Measurements from ENCODE around the gene ERO1A.

Gene ERO1A

GRCh38 chr14:52692248-52692962, 3.0 kb downstream of the ERO1A start:
- H3K9me3 Mint-ChIP-seq, result no peaks in the 10 kb centered on the region
- ATAC-seq (replicated peaks; ENCODE audit: extremely low read depth, poor library complexity, severe bottlenecking) (no peak), DNase-seq (ENCODE audit: low spot score in 2 of 2) (no peak)
- H3K36me3 Mint-ChIP-seq (ENCODE audit: insufficient read depth), result peaks cover 10% of the 10 kb centered on the region
- H3K4me1 Mint-ChIP-seq, result peaks cover 64% of the 10 kb centered on the region
- no peak overlapping the region for H3K27ac Mint-ChIP-seq (ENCODE audit: low read depth)
- H3K4me3 Mint-ChIP-seq, result peak overlapping the region; percentile 4
- H3K27me3 Mint-ChIP-seq, result no peaks in the 10 kb centered on the region

DNA sequence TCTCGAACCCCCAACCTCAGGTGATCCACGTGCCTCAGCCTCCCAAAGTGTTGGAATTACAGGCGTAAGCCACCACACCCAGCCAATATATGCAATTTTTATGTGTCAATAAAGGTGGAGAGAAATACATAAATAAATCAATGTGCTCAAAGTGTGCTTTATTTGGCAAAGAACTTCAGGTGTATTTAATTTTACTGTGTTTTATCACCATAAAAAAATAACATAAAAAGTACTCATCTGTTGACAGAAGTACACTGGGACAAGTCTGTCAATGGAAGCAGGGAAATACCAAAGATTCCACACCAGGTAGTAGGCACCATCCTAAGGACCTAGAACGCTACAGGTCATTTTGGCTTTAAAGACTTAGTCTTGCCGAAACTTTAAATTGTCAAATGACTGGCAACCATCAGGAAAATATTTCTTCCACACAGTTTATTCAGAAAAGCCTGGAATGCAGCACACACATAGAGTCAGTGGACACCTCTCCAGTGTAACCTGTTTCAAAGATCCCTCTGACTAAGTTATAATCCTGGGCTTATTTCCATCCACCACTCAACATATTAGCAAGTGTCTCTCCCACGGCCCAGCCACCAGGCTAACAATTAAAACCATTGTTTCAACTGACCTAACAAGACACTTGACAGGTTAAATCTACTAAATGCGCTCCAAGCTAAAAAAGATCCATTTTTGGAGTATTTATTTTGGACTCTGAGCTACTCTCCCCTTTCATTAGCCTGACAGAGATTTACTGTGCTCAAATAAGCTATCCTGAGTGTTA, 4.2 kb downstream of the ERO1A start:
- H3K4me3 Mint-ChIP-seq, result no peak overlapping the region
- ATAC-seq (replicated peaks; ENCODE audit: extremely low read depth, poor library complexity, severe bottlenecking), result no peak
- no peak overlapping the region for H3K27ac Mint-ChIP-seq (ENCODE audit: low read depth)
- no peak for DNase-seq (ENCODE audit: low spot score in 2 of 2)
- H3K4me1 Mint-ChIP-seq, result peaks cover 76% of the 10 kb centered on the region
- H3K27me3 Mint-ChIP-seq, result no peaks in the 10 kb centered on the region
- no peaks in the 10 kb centered on the region for H3K9me3 Mint-ChIP-seq
- peaks cover 10% of the 10 kb centered on the region for H3K36me3 Mint-ChIP-seq (ENCODE audit: insufficient read depth)

DNA sequence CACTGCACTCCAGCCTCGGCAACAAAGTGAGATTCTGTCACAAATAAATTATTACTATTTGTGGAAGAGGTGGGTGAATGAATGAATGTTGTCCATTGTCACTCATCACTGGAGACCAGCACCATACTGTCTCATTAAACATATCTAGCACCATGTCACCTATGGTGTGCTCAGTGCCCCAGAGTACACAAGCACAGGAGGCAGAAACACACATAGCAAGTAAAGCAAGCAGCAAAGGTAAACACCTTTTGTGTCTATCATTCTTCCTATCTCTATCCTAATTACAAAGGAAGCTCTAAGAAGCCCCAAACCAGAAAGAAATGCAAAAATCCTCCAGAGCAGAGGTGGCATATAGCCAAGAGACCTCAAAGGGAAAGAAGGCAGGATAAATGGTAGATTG, 9.2 kb downstream of the ERO1A start:
- no peak for ATAC-seq (replicated peaks; ENCODE audit: extremely low read depth, poor library complexity, severe bottlenecking)
- H3K4me3 Mint-ChIP-seq, result no peak overlapping the region

DNA sequence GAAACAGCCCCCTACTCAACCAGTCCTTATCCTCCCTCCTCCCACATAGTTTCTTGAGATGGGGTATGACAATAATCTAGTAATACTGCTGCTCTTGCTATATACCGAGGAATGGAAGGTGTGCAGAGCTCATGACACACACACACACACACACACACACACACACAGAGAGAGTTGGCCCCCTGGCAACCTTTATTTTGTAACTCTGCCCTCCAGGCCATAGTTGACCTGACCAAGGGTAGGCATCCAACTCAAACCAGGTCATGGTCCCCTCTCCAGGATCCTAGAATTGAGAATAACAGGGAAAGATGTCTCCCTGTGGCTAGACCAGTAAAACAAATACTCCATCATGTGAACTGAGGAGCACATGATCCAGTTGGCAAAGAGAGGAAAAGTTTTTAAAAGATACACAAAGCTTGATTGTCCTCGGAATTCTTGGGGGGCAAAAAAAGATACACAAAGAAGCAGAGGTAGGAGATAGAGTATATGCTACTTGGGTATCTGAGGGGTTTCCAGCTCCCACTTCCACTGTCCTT, 11.3 kb downstream of the ERO1A start:
- Mint-ChIP-seq H3K36me3 (ENCODE audit: insufficient read depth) (peaks cover 9% of the 10 kb centered on the region), H3K9me3 (no peaks in the 10 kb centered on the region), H3K4me1 (peaks cover 45% of the 10 kb centered on the region), H3K27me3 (no peaks in the 10 kb centered on the region), H3K27ac (ENCODE audit: low read depth) (no peak overlapping the region), H3K4me3 (no peak overlapping the region)
- no peak for ATAC-seq (replicated peaks; ENCODE audit: extremely low read depth, poor library complexity, severe bottlenecking)
- DNase-seq (ENCODE audit: low spot score in 2 of 2), result no peak

More for the DNA sequence above, 9.2 kb downstream of the ERO1A start:
- H3K36me3 Mint-ChIP-seq (ENCODE audit: insufficient read depth), result peaks cover 9% of the 10 kb centered on the region
- no peak overlapping the region for H3K27ac Mint-ChIP-seq (ENCODE audit: low read depth)
- peaks cover 58% of the 10 kb centered on the region for H3K4me1 Mint-ChIP-seq
- DNase-seq (ENCODE audit: low spot score in 2 of 2), result no peak
- no peaks in the 10 kb centered on the region for H3K9me3 Mint-ChIP-seq
- no peaks in the 10 kb centered on the region for H3K27me3 Mint-ChIP-seq

DNA sequence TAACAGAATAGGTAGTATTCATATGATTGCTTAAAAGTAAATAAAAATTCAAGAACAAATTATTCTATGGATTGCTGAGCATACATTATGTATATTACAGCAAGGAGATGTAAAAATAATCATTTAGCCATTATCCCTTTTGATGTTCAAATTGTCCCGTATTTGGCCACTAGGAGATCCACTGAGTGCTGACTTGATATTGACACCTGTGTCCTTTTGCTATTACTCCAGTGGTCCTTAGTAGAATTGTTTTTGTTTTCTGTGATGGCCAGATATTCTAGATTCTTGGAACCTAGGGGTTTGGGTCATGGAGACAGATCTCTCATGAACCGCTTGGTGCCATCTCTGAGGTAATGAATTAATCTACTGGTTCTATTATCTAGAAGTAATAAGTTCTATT, 16.8 kb downstream of the ERO1A start:
- no peak for ATAC-seq (replicated peaks; ENCODE audit: extremely low read depth, poor library complexity, severe bottlenecking)
- Mint-ChIP-seq H3K9me3 (no peaks in the 10 kb centered on the region), H3K27me3 (no peaks in the 10 kb centered on the region), H3K27ac (ENCODE audit: low read depth) (no peak overlapping the region), H3K4me1 (no peaks in the 10 kb centered on the region), H3K36me3 (ENCODE audit: insufficient read depth) (peaks cover 32% of the 10 kb centered on the region), H3K4me3 (no peak overlapping the region)
- DNase-seq (ENCODE audit: low spot score in 2 of 2), result no peak

GRCh38 chr14:52663850-52664249, 31.5 kb downstream of the ERO1A start:
- ATAC-seq (replicated peaks; ENCODE audit: extremely low read depth, poor library complexity, severe bottlenecking) (no peak), DNase-seq (ENCODE audit: low spot score in 2 of 2) (no peak)
- H3K27me3 Mint-ChIP-seq, result no peaks in the 10 kb centered on the region
- H3K4me3 Mint-ChIP-seq, result no peak overlapping the region
- no peak overlapping the region for H3K27ac Mint-ChIP-seq (ENCODE audit: low read depth)
- no peaks in the 10 kb centered on the region for H3K9me3 Mint-ChIP-seq
- peaks cover 4% of the 10 kb centered on the region for H3K4me1 Mint-ChIP-seq
- peaks cover 32% of the 10 kb centered on the region for H3K36me3 Mint-ChIP-seq (ENCODE audit: insufficient read depth)

GRCh38 chr14:52661314-52661713, 34.0 kb downstream of the ERO1A start:
- no peaks in the 10 kb centered on the region for H3K9me3 Mint-ChIP-seq

DNA sequence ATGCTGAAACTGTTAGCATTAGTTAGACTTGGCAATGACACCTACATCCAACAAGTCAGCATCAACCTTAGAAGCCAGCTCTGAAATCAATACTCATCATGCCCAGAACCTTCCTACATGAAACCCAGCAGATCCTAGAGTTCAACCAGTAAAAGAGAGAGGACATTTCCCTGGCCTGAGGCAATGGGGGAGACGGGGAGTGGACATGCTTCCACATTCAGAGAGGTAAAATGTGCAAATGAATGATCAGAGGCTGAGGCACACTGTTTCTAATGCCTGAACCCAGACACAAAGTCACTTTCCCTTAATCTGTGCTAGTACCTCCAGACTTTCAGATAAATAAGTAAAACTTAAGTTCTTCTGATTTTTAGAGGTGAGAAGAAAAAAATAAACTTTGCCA, 34.5 kb downstream of the ERO1A start:
- peaks cover 4% of the 10 kb centered on the region for H3K4me1 Mint-ChIP-seq
- ATAC-seq (replicated peaks; ENCODE audit: extremely low read depth, poor library complexity, severe bottlenecking) (no peak), DNase-seq (ENCODE audit: low spot score in 2 of 2) (no peak)
- H3K4me3 Mint-ChIP-seq, result no peak overlapping the region
- H3K27me3 Mint-ChIP-seq, result no peaks in the 10 kb centered on the region
- H3K36me3 Mint-ChIP-seq (ENCODE audit: insufficient read depth), result peaks cover 34% of the 10 kb centered on the region
- H3K9me3 Mint-ChIP-seq, result no peaks in the 10 kb centered on the region
- no peak overlapping the region for H3K27ac Mint-ChIP-seq (ENCODE audit: low read depth)

More at GRCh38 chr14:52661314-52661713, 34.0 kb downstream of the ERO1A start:
- no peaks in the 10 kb centered on the region for H3K27me3 Mint-ChIP-seq
- H3K4me1 Mint-ChIP-seq, result peaks cover 4% of the 10 kb centered on the region
- DNase-seq (ENCODE audit: low spot score in 2 of 2) (no peak), ATAC-seq (replicated peaks; ENCODE audit: extremely low read depth, poor library complexity, severe bottlenecking) (no peak)
- peaks cover 32% of the 10 kb centered on the region for H3K36me3 Mint-ChIP-seq (ENCODE audit: insufficient read depth)
- no peak overlapping the region for H3K27ac Mint-ChIP-seq (ENCODE audit: low read depth)
- H3K4me3 Mint-ChIP-seq, result no peak overlapping the region

DNA sequence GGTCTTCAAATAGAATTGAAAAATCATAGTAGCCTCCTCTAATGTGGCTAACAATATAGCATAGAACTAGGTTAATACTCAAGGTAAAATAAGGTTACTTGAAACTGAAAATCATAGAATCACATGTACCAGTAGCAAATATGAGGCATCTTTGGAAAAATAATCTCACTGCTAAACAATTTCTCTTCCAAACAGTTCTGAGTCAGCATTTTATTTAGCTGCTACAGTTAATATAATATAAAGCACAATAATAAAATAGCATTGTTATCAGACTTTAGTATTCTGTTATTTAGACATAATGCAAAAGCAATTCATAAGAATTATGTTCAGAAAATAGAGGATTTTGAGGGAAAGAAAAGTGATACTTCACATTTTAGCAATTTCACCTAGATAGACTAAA, 35.0 kb downstream of the ERO1A start:
- Mint-ChIP-seq H3K9me3 (no peaks in the 10 kb centered on the region), H3K27ac (ENCODE audit: low read depth) (no peak overlapping the region), H3K4me1 (peaks cover 4% of the 10 kb centered on the region), H3K4me3 (no peak overlapping the region), H3K27me3 (no peaks in the 10 kb centered on the region), H3K36me3 (ENCODE audit: insufficient read depth) (peaks cover 32% of the 10 kb centered on the region)
- DNase-seq (ENCODE audit: low spot score in 2 of 2) (no peak), ATAC-seq (replicated peaks; ENCODE audit: extremely low read depth, poor library complexity, severe bottlenecking) (no peak)

DNA sequence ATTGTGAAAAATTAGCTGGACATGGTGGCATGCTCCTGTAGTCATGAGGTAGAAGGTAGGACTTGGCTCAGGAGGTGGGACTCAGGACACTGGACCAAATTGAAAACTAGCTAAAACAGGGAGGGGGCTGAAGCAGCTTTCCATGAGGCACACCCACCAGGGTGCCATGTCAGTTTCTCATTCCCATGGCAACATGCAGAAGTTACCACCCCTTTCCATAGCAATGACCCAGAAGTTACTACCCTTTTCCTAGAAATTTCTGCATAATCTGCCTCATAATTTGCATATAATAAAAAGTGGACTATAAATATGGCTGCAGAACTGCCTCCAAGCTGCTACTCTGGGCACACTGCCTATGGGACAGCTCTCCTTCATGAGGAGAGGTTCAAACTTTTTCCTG, 38.5 kb downstream of the ERO1A start:
- no peak for ATAC-seq (replicated peaks; ENCODE audit: extremely low read depth, poor library complexity, severe bottlenecking)
- Mint-ChIP-seq H3K9me3 (no peaks in the 10 kb centered on the region), H3K4me1 (peaks cover 4% of the 10 kb centered on the region), H3K27ac (ENCODE audit: low read depth) (no peak overlapping the region), H3K27me3 (no peaks in the 10 kb centered on the region), H3K36me3 (ENCODE audit: insufficient read depth) (peaks cover 37% of the 10 kb centered on the region), H3K4me3 (no peak overlapping the region)
- DNase-seq (ENCODE audit: low spot score in 2 of 2), result no peak

DNA sequence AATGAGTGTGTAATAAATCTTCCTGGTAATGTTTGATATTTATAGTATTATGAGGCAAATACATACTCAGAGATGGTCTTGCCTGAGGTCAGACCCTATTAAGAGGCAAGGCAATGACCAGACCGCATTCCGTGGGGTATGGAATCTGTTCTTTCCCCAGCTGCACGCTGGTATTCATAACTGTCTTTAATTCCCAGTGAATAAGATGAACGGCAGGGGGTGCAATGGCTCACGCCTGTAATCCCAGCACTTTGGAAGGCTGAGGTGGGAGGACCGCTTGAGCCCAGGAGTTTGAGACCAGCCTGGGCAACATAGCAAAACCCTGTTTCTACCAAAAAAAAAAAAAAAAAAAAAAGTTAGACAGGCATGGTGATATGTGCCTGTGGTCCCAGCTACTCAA, 44.6 kb downstream of the ERO1A start:
- H3K4me1 Mint-ChIP-seq, result no peaks in the 10 kb centered on the region
- DNase-seq (ENCODE audit: low spot score in 2 of 2) (no peak), ATAC-seq (replicated peaks; ENCODE audit: extremely low read depth, poor library complexity, severe bottlenecking) (no peak)
- peaks cover 47% of the 10 kb centered on the region for H3K36me3 Mint-ChIP-seq (ENCODE audit: insufficient read depth)
- H3K4me3 Mint-ChIP-seq, result no peak overlapping the region
- H3K27ac Mint-ChIP-seq (ENCODE audit: low read depth), result no peak overlapping the region
- no peaks in the 10 kb centered on the region for H3K9me3 Mint-ChIP-seq
- H3K27me3 Mint-ChIP-seq, result no peaks in the 10 kb centered on the region

- no peak overlapping the region for H3K4me3 Mint-ChIP-seq
- H3K9me3 Mint-ChIP-seq, result no peaks in the 10 kb centered on the region
- ATAC-seq (replicated peaks; ENCODE audit: extremely low read depth, poor library complexity, severe bottlenecking) (no peak), DNase-seq (ENCODE audit: low spot score in 2 of 2) (no peak)
- no peak overlapping the region for H3K27ac Mint-ChIP-seq (ENCODE audit: low read depth)
- H3K36me3 Mint-ChIP-seq (ENCODE audit: insufficient read depth), result peaks cover 49% of the 10 kb centered on the region
- no peaks in the 10 kb centered on the region for H3K4me1 Mint-ChIP-seq
- no peaks in the 10 kb centered on the region for H3K27me3 Mint-ChIP-seq
Observed at GRCh38 chr14:52649511-52649910, 45.8 kb downstream of the ERO1A start.

GRCh38 chr14:52641745-52642144, 53.6 kb downstream of the ERO1A start:
- Mint-ChIP-seq H3K27me3 (no peaks in the 10 kb centered on the region), H3K9me3 (peaks cover 8% of the 10 kb centered on the region), H3K27ac (ENCODE audit: low read depth) (no peak overlapping the region), H3K4me1 (no peaks in the 10 kb centered on the region), H3K36me3 (ENCODE audit: insufficient read depth) (peaks cover 29% of the 10 kb centered on the region), H3K4me3 (no peak overlapping the region)
- DNase-seq (ENCODE audit: low spot score in 2 of 2) (no peak), ATAC-seq (replicated peaks; ENCODE audit: extremely low read depth, poor library complexity, severe bottlenecking) (no peak)

All from central memory CD8-positive, alpha-beta T cell (primary cell).